HepG2 (cell line): ENCODE results near the gene EOGT. TPM values are rescaled to one million over a fixed set of nuclear protein-coding genes. Genes with fewer than 3 reads are reported as not detected.

Experiments
- ARNTL ChIP-seq: sonication (generic); formaldehyde crosslinking; IDR thresholded peaks from 2 replicates; pipeline ENCODE4 v1.4.0; 2020; ENCODE audit warnings: mild to moderate bottlenecking, missing genetic modification reagents
- FOXK1 ChIP-seq: sonication (generic); formaldehyde crosslinking; IDR thresholded peaks from 2 replicates; pipeline ENCODE4 v1.4.0; 2020; ENCODE audit warnings: low read depth, missing genetic modification reagents, borderline replicate concordance
- HOMEZ ChIP-seq: IDR thresholded peaks from 2 replicates; pipeline ENCODE4 v1.6.1; 2016; ENCODE audit warnings: low read depth
- IRF2 ChIP-seq: IDR thresholded peaks from 2 replicates; pipeline ENCODE4 v1.6.1; 2018; ENCODE audit warnings: missing genetic modification reagents, missing compliant biosample characterization
- KDM1A ChIP-seq: IDR thresholded peaks from 2 replicates; pipeline ENCODE4 v1.6.1; 2016; ENCODE audit warnings: missing compliant biosample characterization
- MED1 ChIP-seq: sonication (generic); formaldehyde crosslinking; IDR thresholded peaks from 2 replicates; pipeline ENCODE4 v1.4.0; 2020; ENCODE audit warnings: missing genetic modification reagents
- SOX5 ChIP-seq: IDR thresholded peaks from 2 replicates; pipeline ENCODE4 v1.6.1; 2016; ENCODE audit warnings: borderline replicate concordance
- ZNF121 ChIP-seq: sonication (generic); formaldehyde crosslinking; IDR thresholded peaks from 2 replicates; pipeline ENCODE4 v1.5.0; 2020; ENCODE audit warnings: mild to moderate bottlenecking, missing genetic modification reagents
- ZNF281 ChIP-seq: sonication (generic); formaldehyde crosslinking; IDR thresholded peaks from 2 replicates; pipeline ENCODE4 v1.4.0; 2020; ENCODE audit warnings: missing genetic modification reagents, borderline replicate concordance
- ZNF318 ChIP-seq: sonication (generic); formaldehyde crosslinking; IDR thresholded peaks from 2 replicates; pipeline ENCODE4 v1.4.0; 2020; ENCODE audit warnings: mild to moderate bottlenecking, missing genetic modification reagents
- ZNF609 ChIP-seq: sonication (generic); formaldehyde crosslinking; IDR thresholded peaks from 2 replicates; pipeline ENCODE4 v1.4.0; 2020; ENCODE audit warnings: mild to moderate bottlenecking, missing genetic modification reagents, borderline replicate concordance
- polyA plus RNA-seq, 8 experiments: library from polyadenylated mRNA; depleted of rRNA in 3 of 8; stranded (reverse) in 7 of 8; unstranded in 1 of 8; fragments of >200 nt; fragmentation: Illumina TruSeq in 4 of 8; extraction: Trizol in 4 of 8; gene quantifications; 2 replicates each; pipeline versions ENCODE4 v1.2.1 to v1.2.3, GENCODE V29; 2011 to 2016; ENCODE audit warnings: low read depth in 4 of 8, missing spikeins in 1 of 8, mixed read lengths in 1 of 8; ENCODE audit not compliant: insufficient read depth in 1 of 8
- total RNA-seq, 5 experiments: library from RNA; depleted of rRNA; stranded (reverse); fragments of >200 nt; fragmentation: Illumina TruSeq; extraction: Trizol; gene quantifications; 2 replicates each; pipeline ENCODE4 v1.2.3, GENCODE V29; 2016; ENCODE audit warnings: low read depth in 1 of 5

The EOGT gene
- total and polyA plus RNA-seq, 2 of the 13 experiments (the other 11 are each of a cell fraction or from before 2014, with no cell fraction given), result 4.5 to 18.6 TPM

- TF ChIP-seq HOMEZ (CRISPR knock-in tag), result 0 out of 2 replicates have a peak, but pooled peaks have one; percentile 15
- TF ChIP-seq ARNTL (CRISPR knock-in tag), result 0 out of 2 replicates have a peak, but pooled peaks have one; percentile 22
- TF ChIP-seq IRF2 (CRISPR knock-in tag), result peak; percentile 43; the same call in 1 of the 2 replicates
- TF ChIP-seq MED1, result peak; percentile 48; the same call in 1 of the 2 replicates
- TF ChIP-seq ZNF281 (CRISPR knock-in tag), result no peak
- TF ChIP-seq ZNF609, result no peak
- no peak for TF ChIP-seq SOX5 (CRISPR knock-in tag)
- TF ChIP-seq ZNF318 (CRISPR knock-in tag), result no peak
- TF ChIP-seq FOXK1 (CRISPR knock-in tag), result peak; percentile 30; the same call in 1 of the 2 replicates
- TF ChIP-seq ZNF121 (CRISPR knock-in tag), result peak; percentile 82
- no peak for TF ChIP-seq KDM1A (CRISPR knock-in tag)
These were observed 77.7 kb downstream of the EOGT start (continued) for GRCh38 chr3:68935778-68936177.
